Gastroesophageal sphincter (tissue), 4 donors: ENCODE results near the gene ZNF385B. TPM values are rescaled to one million over a fixed set of nuclear protein-coding genes. Genes with fewer than 3 reads are reported as not detected.

Source experiments
- ATAC-seq: fragments of 150-250 bp; one replicate; pipeline ENCODE4 v1.9.1; 2016; ENCODE audit warnings: mild to moderate bottlenecking, moderate library complexity
- H3K27ac ChIP-seq, 4 donors: fragments of 200-600 bp; sonication (generic) in 3 of 4; 1 replicate in 3 of 4; 2 replicates in 1 of 4; pipeline ENCODE4 v1.5.1; 2016 to 2019
- H3K27me3 ChIP-seq: fragments of 200-600 bp; sonication (generic); one replicate; pipeline ENCODE4 v1.5.1; 2019
- H3K36me3 ChIP-seq, 2 donors: fragments of 200-600 bp; sonication (generic); one replicate each; pipeline ENCODE4 v1.5.1; 2019; ENCODE audit warnings: control low read depth in 1 of 2
- H3K4me1 ChIP-seq, 3 donors: fragments of 200-600 bp; sonication (generic); 1 replicate in 2 of 3; 2 replicates in 1 of 3; pipeline ENCODE4 v1.5.1; 2016 to 2019; ENCODE audit warnings: control low read depth in 2 of 3
- H3K4me3 ChIP-seq, 2 donors: fragments of 200-600 bp; sonication (generic); one replicate each; pipeline ENCODE4 v1.5.1; 2019; ENCODE audit warnings: mild to moderate bottlenecking in 1 of 2, moderate library complexity in 1 of 2
- H3K9me3 ChIP-seq, 3 donors: fragments of 200-600 bp; sonication (generic); one replicate each; pipeline ENCODE4 v1.5.1; 2017 to 2019; ENCODE audit warnings: control low read depth in 2 of 3
- CTCF ChIP-seq, 4 experiments: fragments of 200-600 bp in 2 of 4; fragments of 450-650 bp in 2 of 4; sonication (generic) in 1 of 4; IDR thresholded peaks; one replicate each; pipeline ENCODE4 v1.5.1; 2017 to 2019; ENCODE audit warnings: antibody characterized with exemption in 4 of 4, mild to moderate bottlenecking in 2 of 4, moderate library complexity in 2 of 4
- EP300 ChIP-seq: sonication (generic); formaldehyde crosslinking; IDR thresholded peaks from one replicate; pipeline ENCODE4 v1.6.1; 2017; ENCODE audit warnings: antibody characterized with exemption, mild to moderate bottlenecking
- POLR2A ChIP-seq, 2 donors: fragments of 450-650 bp; IDR thresholded peaks; one replicate each; pipeline ENCODE4 v1.6.1; 2017; ENCODE audit warnings: antibody characterized with exemption in 2 of 2, mild to moderate bottlenecking in 2 of 2, moderate library complexity in 1 of 2
- POLR2AphosphoS5 ChIP-seq: sonication (generic); formaldehyde crosslinking; IDR thresholded peaks from one replicate; pipeline ENCODE4 v1.6.1; 2017; ENCODE audit warnings: antibody characterized with exemption
- WGBS, 2 donors: methylation state at CpG; one replicate each; pipeline ENCODE4 v1.1.5; 2018; ENCODE audit warnings: low coverage in 1 of 2; 5-methylcytosine and 5-hydroxymethylcytosine counted together
- total RNA-seq, 4 donors: library from RNA; depleted of rRNA; stranded (reverse); fragments of >200 nt; gene quantifications; one replicate each; pipeline ENCODE4 v1.1.0, GENCODE V29; 2016

ZNF385B gene
- total RNA-seq, 4 donors from 2014 or later = 2.7 to 7.6 (median 3.9) TPM

DNA sequence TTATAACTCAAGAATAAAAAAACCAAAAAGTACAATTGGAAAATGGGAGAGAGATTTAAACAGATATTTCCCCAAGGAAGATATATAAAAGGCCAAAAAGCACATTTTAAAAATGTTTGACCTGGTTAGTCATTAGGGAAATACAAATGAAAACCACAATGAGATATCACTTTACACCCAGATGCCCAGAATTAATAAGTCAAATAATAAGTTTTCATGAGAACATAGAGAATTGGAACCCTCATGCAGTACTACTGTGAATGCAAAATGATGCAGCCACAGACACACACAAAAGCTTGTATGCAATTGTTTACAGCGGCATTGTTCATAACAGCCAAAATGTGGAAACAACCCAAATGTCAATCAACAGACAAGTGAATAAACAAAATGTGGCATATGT is 165.9 kb downstream of the ZNF385B start:
- Histone ChIP-seq H3K4me3 (no peak overlapping the region), H3K36me3 (no peaks in the 10 kb centered on the region), H3K4me1 (no peaks in the 10 kb centered on the region), H3K9me3 (no peaks in the 10 kb centered on the region), H3K27me3 (no peaks in the 10 kb centered on the region), H3K27ac (no peak overlapping the region)
- ATAC-seq = no peak
- no peak for TF ChIP-seq EP300
- no peak for TF ChIP-seq CTCF (IDR thresholded peaks at IDR 0.05)
- TF ChIP-seq POLR2A (IDR thresholded peaks at IDR 0.05) = no peak
- TF ChIP-seq POLR2AphosphoS5 = no peak
- WGBS, 2 donors = 100% methylated on average over 1 of the region's 1 CpG

DNA sequence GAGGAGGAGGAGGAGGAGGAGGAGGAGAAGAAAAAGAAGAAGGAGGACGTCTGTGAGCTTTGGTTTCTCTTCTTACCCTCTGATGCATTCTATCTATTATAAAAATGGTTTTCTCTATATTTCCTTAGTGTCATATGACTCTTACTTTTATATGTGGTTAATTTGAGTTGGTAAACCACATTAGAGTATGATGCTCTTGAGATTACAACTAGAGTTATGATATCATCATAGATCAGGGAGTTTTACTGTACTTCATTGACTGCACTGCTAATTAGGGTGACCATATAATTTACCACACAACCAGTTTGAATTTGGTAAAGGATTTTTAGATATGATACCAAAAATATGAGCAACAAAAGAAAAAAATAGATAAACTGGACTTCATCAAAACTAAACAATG is 166.4 kb downstream of the ZNF385B start:
- H3K9me3 ChIP-seq = no peaks in the 10 kb centered on the region
- no peaks in the 10 kb centered on the region for H3K36me3 ChIP-seq
- H3K4me1 ChIP-seq = no peaks in the 10 kb centered on the region
- ATAC-seq = no peak
- H3K27me3 ChIP-seq = no peaks in the 10 kb centered on the region
- no peak overlapping the region for H3K4me3 ChIP-seq
- no peak for TF ChIP-seq POLR2A (IDR thresholded peaks at IDR 0.05)
- TF ChIP-seq POLR2AphosphoS5 = no peak
- no peak for TF ChIP-seq EP300
- no peak for TF ChIP-seq CTCF (IDR thresholded peaks at IDR 0.05)
- WGBS, 2 donors = 67 to 83% methylated on average over 1 of the region's 1 CpG
- no peak overlapping the region for H3K27ac ChIP-seq

GRCh38 chr2:179692610-179693009 is 168.8 kb downstream of the ZNF385B start:
- no peak for ATAC-seq
- Histone ChIP-seq H3K27me3 (no peaks in the 10 kb centered on the region), H3K27ac (no peak overlapping the region), H3K9me3 (no peaks in the 10 kb centered on the region), H3K4me1 (no peaks in the 10 kb centered on the region), H3K4me3 (no peak overlapping the region), H3K36me3 (no peaks in the 10 kb centered on the region)
- 40 to 63% methylated on average over 1 of the region's 1 CpG for WGBS, 2 donors
- no peak for TF ChIP-seq EP300
- TF ChIP-seq POLR2A (IDR thresholded peaks at IDR 0.05) = no peak

DNA sequence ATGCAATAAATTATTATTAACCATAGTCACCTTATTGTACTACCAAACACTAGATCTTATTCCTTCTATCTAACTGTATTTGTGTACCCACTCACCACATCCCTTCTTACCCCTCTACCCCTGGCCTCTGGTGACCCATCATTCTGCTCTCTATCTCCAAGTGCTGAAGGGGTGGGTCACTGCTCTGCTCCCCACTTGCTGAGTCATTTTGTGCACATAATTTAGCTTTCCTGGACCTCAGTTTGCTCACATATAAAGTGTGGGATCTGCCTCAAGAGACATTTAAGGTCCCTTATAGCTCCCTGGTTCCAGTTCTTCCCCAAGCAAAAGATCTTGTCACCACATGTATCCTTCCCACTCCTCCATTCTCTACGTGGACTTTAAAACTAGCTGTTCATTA is 169.4 kb downstream of the ZNF385B start:
- Histone ChIP-seq H3K4me1 (no peaks in the 10 kb centered on the region), H3K36me3 (no peaks in the 10 kb centered on the region), H3K27me3 (no peaks in the 10 kb centered on the region), H3K4me3 (no peak overlapping the region), H3K9me3 (no peaks in the 10 kb centered on the region), H3K27ac (no peak overlapping the region)
- TF ChIP-seq POLR2AphosphoS5 = no peak
- TF ChIP-seq POLR2A (IDR thresholded peaks at IDR 0.05) = no peak
- TF ChIP-seq EP300 = no peak
- TF ChIP-seq CTCF (IDR thresholded peaks at IDR 0.05) = no peak
- WGBS, 2 donors = 86 to 100% methylated on average over 1 of the region's 1 CpG
- no peak for ATAC-seq

DNA sequence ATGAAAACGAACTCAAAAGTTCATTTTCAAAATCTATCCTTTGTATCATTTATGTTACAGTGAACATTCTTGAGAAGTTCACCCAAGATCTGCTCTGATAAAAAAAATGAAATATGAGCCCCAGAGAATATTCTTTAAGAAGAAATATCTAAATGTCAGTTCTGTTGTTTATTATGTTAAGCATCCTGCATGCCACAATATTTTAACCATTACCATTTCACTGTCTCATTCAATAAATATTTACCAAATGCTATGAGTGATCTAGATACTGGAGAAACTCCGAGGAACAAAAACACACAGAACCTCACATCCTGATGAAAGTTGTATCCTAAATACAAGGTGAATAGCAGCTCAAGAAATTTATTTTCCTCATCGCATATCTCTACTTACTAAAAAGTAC is 170.2 kb downstream of the ZNF385B start:
- Histone ChIP-seq H3K9me3 (no peaks in the 10 kb centered on the region), H3K4me1 (no peaks in the 10 kb centered on the region), H3K27me3 (no peaks in the 10 kb centered on the region), H3K36me3 (no peaks in the 10 kb centered on the region), H3K27ac (no peak overlapping the region), H3K4me3 (no peak overlapping the region)
- ATAC-seq = no peak
- no peak for TF ChIP-seq POLR2AphosphoS5
- no peak for TF ChIP-seq CTCF (IDR thresholded peaks at IDR 0.05)
- no peak for TF ChIP-seq EP300
- no peak for TF ChIP-seq POLR2A (IDR thresholded peaks at IDR 0.05)
- WGBS, 2 donors = 55 to 65% methylated on average over 3 of the region's 3 CpGs
